GM19463 (cell line): Measurements from ENCODE around the gene SNRPN.
"Not testable (repeated sequence)": the region's sequence is repeated elsewhere in the genome, so short reads cannot be mapped to it uniquely, and the experiment has no call there.

Experiments
- ATAC-seq: cut with Tn5 transposase; IDR thresholded peaks from one replicate; pipeline ENCODE4 v1.9.1; 2021; ENCODE audit warnings: mild to moderate bottlenecking, moderate library complexity; ENCODE audit not compliant: unreplicated experiment

The SNRPN gene

DNA sequence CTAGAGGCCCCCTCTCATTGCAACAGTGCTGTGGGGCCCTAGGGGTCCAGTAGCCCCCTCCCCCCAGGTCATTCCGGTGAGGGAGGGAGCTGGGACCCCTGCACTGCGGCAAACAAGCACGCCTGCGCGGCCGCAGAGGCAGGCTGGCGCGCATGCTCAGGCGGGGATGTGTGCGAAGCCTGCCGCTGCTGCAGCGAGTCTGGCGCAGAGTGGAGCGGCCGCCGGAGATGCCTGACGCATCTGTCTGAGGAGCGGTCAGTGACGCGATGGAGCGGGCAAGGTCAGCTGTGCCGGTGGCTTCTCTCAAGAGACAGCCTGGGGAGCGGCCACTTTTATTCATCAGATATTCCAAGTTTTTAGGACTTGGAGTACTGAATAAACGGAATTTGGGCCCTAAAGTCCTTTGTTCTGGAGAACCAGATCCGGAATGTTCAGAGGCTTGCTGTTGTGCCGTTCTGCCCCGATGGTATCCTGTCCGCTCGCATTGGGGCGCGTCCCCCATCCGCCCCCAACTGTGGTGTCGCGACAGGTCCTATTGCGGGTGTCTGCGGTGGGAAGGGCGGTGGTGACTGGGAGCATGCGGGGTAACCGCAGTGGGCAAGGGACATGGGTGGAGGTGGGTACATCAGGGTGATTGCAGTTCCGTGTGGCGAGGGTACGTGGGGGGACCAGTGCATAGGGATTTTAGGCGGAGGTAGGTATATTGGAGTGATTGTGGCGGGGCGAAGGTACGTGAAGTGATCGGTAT, at the start of gene SNRPN, which contains the start of gene SNURF:
Gene SNRPN, plus strand, starts transcription at position 205 of the 748 bp plus-strand sequence. CDS start 19,467 bp downstream, outside the sequence.
Gene SNURF, plus strand, starts transcription at position 205 of the 748 bp plus-strand sequence. Its CDS starts 62 bp downstream, at position 267.
- ATAC-seq, result peak; percentile 53

DNA sequence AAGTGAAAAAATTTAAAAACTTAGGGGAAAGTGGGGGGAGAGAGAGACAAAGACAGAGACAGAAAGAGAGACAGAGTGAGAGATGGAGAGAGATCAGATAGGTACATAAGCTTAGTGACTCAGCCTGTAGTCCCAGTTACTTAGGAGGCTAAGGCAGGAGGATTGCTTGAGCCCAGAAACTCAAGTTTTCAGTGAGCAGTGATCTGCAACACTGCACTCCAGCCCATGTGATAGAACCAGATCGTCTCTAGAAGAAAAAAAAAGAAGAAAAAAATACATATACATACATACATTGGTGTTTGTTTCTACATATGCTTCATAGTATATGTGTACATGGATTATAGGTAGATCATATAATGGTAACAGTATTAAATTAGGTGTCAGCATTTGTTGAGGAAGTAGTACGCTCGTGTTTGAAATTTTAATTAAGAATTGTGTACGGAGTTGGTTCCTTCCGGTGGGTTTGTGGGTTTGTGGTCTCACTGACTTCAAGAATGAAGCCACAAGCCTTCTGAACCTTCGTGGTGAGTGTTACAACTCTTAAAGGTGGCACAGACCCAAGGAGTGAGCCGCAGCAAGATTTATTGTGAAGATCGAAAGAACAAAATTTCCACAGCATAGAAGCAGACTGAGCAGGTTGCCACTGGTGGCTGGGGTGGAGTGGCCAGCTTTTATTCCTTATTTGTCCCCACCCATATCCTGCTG, 38.3 kb upstream of the SNRPN start:
- ATAC-seq, result no peak

DNA sequence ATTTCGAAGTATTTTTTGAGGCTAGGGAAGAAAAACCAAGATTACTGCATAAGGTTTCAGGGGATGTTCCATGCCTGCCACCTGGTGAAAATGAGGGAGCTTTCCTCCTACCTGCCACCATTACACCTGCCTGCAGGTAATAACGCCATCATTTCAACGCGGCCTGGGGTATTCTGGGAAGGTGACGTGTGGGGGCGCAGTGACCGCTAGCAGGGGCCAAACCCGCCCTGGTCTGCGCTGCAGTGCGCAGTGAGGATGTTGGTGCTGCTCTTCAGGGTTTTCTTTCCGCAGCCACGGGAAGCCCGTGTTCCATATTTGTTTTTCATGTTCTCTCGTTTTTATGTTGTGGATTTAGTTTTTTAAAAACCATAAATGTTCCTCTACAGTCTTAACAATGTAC, 37.4 kb upstream of the SNRPN start:
- ATAC-seq, result no peak

DNA sequence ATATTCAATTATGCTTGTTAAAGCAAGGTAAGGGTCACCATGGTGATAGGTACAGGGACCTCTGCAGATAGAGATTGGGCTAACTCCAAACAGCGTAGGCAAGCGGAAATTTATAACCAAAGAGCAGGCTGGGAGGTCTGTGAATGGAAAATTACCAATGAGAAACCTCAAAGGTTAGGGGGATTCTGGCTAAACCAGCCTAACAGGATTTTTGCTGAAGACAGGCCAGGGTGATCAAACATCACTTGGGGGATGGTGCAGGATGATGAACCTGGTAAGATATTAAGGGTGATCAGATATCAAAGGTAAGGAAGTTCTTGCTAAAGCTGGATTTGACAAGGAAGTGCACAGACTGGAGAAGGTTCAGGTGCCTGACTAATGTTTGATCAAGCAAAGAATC, 35.3 kb upstream of the SNRPN start:
- no peak for ATAC-seq

DNA sequence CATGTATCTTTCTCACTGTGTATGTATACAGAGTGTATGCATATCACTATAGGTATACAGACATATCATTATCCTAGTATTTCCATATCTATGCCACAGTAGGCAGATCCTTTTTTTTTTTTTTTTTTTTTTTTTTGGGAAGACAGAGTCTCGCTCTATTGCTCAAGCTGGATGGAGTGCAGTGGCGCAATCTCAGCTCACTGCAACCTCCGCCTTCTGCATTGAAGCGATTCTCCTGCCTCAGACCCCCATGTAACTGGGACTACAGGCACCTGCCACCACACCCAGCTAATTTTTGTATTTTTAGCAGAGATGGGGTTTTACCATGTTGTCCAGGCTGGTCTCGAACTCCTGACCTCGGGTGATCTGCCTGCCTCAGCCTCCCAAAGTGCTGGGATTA, 32.0 kb upstream of the SNRPN start:
- not testable (repeated sequence) for ATAC-seq

DNA sequence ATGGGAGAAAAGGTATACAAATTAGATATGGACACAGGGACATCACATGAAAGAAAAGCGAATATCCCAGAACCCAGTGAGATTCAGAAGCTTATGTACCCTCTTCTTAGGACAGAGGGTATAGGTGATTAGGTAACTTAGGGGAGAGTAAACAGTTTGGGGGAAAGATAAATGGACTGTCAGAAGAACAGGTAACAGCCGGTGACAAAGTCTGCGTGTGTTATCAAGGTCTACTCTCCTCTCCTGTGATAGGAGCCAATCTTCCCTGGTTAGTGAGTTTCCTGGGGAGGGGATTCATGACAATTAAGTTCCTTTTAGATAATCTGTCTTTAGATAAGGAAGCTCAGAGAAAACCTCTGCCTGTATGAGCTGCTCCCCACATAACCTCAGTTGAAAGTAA, 30.6 kb upstream of the SNRPN start:
- no peak for ATAC-seq

DNA sequence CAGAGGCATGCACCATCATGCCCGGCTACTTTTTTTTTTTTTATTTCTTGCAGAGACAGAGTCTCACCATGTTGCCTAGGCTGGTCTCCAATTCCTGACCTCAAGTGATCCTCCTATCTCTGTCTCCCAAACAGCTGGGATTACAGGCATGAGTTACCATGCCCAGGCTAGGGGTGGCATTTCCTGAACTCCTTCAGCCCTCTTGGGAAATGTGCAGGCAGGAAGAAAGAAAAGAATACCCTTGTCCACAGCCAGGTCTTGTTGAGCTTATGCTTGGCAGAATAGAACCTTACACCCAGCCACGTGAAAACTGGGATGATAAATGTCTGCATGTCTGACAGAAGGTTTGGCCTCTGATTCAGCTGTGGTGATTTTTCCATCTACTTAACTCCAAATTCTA, 30.2 kb upstream of the SNRPN start:
- no peak for ATAC-seq

DNA sequence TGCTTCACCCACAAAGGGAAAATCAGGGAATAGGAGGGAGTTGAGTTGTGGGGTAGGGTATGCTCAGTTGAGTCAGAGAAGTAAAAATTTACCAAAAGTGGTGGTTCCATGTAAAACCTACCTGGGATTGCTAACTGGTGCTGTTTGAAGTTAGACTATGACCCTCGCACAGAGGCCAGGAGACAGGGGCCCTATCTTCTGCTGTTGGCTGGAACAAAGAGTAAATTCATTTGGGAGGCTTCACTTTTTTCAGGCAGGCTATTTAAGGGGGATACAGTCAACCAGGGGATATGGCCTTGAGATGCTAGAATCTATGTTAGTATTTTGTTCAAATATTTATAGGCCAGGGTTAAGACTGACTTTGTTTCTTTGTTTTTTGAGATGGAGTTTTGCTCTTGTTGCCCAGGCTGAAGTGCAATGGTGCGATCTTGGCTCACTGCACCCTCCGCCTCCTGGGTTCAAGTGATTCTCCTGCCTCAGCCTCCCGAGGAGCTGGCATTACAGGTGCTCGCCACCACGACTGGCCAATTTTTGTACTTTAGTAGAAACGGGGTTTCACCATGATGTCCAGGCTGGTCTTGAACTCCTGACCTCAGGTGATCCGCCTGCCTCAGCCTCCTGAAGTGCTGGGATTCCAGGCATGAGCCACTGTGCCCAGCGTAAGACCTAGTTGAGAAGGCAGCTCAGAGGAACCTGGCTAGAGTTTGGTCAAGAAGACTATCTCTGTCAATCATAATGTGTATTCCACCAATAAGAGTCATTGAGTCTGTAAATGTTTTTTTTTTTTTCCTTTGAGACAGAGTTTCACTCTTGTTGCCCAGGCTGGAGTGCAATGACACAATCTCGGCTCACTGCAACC, 22.7 kb upstream of the SNRPN start:
- ATAC-seq, result not testable (repeated sequence)

DNA sequence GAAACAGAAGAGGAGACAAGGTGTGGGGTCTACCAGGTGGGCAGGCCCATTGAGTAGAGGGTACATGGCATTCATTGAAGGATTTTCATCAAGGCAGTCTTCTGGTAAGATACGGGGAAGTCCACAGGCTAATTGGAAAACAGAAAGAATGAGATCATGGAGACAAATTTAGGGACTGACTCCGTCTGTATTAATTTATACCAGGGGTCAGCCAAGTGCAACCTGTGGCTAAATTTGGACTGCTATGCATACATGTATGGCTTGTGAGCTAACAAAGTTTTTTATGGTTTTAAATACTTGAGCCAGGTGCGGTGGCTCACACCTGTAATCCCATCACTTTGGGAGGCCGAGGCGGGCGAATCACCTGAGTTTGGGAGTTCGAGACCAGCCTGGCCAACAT, 21.1 kb upstream of the SNRPN start:
- no peak for ATAC-seq

DNA sequence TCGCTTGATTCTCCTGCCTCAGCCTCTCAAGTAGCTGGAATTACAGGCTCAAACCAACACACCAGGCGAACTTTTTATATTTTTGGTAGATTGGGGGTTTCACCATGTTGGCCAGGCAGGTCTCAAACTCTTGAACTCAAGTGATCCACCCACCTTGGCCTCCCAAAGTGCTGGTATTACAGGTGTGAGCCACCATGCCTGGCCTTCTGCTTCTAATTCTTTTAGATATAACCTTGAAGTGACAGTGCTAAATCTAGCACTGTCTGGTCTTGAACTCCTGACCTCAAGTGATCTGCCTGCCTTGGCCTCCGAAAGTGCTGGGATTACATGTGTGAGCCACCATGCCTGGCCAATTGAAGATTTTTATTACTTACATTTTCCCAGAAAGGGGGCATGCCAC, 16.6 kb upstream of the SNRPN start:
- not testable (repeated sequence) for ATAC-seq

DNA sequence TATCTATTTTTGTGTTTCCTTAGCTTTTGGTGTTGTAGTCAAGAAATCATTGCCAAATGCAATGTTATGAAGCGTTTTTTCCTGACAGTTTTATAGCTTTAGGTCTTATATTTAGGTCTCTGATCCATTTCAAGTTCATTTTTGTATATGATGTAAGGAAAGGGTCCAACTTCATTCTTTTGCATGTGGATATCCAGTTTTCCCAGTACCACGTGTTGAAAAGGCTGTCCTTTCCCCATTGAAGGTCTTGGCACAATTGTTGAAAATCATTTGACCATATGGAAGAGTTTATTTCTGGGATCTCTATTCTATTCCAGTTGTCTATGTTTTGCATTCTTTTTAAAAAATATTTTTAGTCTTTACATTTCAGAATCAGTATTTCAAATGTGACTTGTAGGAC, 14.6 kb upstream of the SNRPN start:
- ATAC-seq, result no peak

DNA sequence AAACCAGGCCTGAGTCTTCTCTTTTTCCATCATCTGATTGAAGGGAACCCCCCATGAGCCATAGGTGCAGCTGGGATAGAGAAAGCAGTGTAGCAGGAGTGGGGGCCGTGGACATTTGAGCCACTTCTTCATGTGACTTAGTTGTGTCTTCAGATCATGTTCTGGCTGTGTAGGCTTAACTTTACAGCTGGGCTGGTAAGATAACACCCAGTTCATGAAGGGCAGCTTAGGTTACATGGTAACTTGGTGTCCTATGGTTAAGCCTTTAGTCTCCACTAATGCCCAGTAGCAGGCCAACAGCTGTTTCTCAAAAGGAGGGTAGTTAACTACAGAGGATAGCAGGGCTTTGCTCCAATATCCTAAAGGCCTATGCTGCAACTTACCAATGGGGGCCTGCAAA, 11.4 kb upstream of the SNRPN start:
- ATAC-seq, result no peak

DNA sequence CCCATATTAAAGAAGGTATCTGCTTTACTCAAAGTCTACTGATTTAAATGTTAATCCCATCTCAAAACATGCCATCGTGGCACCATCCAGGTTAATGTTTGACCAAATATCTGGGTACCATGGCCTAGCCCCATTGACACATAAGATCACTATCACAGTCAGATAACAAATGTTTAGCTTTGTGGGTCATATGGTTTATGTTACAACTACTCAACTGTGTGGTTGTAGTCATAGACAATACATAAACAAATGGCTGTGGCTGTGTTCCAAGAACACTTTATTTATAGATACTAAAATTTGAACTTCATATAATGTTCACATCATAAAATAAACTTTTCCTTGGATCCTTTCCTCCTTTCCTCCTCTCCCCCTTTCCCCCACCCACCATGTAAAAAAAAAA, 9.8 kb upstream of the SNRPN start:
- ATAC-seq, result no peak

DNA sequence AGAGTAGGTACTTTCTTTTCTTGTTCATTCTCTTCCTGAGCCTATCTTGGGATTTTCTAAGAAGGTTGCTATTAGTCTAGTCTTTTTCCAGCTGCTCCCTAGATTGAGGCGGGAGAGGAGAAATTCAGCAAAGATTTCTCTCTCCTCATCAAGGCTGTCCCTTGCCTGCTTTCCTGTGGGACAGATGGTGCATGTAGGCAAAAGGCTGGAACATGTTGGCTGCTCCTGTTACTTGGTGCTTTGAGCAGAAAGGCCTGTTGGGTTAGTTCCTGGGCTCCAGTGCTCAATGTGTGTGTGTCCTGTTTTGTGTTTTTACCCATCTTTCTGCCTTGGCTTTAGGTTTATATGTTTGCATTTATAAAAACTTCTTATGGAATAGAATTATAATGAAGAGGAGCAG, 9.1 kb upstream of the SNRPN start:
- ATAC-seq, result no peak

DNA sequence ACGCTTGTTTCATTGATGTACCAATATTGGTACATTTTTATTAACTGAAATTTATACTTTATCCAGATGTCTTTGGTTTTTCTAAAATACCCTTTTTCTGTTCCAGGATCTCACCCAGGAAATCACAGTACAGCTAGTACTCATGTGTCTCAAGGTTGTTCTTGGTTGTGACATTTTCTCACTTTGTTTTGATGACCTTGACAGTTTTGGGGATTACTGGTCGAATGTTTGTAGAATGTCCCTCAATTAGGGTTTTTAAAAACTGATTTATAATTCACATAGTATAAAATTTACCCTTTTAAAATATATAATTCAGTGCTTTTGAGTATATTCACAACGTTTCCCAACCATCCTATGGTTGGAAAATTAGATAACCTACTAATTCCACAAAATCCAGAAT, 6.3 kb upstream of the SNRPN start:
- no peak for ATAC-seq

DNA sequence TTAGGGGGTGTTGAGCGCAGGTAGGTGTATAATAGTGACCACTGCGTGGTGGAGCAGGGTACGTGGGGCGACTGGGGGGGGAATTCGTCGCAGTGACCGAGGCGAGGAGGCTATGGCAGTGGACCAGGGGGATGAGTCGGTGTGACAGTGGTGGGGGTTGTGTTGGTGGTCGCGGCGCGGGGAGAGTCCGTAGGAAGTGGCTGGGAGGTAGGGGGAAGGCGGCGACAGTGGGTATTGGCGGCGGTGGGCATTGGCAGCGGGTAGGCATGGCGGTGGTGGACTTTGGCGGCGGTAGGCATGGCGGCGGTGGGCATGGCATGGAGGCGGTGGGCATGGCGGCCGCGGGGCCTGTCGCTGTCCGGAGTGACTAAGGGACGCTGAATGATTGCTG, 739 bp downstream of the SNRPN start:
- no peak for ATAC-seq

DNA sequence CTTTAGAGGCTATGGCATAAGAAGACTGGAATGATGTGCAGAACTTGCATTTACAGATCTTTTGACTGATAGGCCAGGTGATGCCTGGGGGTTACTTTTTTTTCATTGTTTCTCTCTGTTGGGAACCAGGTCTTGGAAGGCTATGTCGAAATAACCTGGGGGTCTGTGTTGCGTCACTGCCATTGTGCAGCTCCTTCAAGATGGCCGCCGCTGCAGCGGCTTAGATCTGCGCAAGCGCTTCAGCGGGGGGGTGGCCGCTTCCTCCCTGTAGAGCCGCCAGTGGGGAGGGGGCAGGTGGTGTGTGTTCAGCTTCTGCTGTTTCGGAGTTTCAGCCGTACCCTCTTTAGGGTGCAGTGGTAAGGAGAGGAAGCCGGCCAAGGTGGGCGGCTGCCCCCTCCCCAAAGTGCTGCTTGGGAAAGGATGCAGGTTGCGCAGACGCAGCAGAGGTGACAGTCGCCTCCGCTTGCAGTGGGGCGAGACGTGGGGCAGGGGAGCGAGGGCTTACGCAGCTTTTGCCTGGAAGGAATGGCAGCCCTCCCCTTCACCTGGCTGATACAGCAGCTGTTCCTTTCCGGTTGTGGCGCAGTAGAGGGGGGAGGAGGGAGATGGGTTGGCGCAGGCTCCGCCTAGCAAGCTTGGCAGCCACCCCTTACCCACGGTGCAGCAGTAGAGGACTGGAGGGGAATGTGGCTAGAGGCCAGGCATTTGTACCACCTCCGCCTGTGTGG, 1.5 kb downstream of the SNRPN start:
- ATAC-seq, result peak; percentile 84

DNA sequence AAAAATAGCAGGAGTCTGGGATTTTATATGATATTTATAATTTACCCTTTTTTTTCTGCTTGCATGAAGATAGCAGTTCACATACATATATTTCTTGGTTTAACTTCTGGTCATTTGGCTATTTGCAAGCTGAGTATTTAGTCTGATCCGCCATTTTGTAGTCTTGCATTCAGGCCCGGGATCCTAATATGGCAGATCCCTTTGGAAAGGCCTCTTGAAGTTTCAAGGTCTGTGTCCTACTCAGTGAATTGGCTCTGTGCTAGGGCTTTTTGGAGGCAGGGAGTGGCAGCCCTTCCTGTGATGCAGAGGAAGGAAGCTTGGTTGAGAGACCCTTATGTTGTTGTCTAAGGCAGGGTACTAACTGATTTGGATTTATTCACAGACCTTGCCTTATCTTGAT, 2.9 kb downstream of the SNRPN start:
- no peak for ATAC-seq

DNA sequence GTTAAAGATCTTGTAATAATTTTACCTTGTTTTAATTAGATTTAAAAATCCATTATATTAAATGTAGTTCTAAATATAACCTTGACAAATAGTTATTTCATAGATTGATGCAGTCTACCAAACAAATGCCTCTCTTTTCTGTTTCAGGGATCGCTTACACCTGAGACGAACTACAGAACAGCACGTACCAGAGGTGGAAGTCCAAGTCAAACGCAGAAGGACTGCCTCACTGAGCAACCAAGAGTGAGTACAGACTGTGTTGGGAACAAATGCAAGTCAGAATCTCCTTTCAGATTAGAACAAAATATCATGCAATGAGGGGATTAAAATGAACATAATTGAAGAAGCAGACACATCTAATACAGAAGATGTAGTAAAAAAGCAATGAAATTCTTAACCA, 7.2 kb downstream of the SNRPN start:
- no peak for ATAC-seq

DNA sequence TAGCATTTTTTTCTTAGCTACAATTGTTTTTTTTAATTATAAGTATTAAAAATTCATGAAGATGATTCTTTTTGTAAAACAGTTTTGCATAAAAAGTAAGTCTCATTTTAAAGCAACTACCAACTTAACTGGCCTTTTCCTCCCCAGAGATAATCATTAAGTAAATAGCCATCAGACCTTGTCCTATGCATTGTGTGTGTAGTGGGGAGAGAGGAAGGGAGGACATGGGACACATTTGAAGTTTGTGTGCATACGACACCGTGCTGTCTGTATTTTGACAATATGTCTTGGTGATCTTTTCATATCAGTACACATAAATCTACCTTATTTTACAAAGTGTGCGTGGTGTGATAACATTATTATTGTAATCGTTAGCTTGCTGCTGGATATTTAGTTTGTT, 8.1 kb downstream of the SNRPN start:
- no peak for ATAC-seq
